ENCODE data around the gene BICDL1. TPM values are rescaled to one million over a fixed set of nuclear protein-coding genes. Genes with fewer than 3 reads are reported as not detected.
A peak's percentile ranks its signal among the peaks of the same experiment; 100 is the strongest.

BICDL1 gene
- total RNA-seq, 4 donors from 2014 or later: 0.47 to 13.9 (median 1.2) TPM

- peaks cover 0 to 73% (median 28%) of the 10 kb centered on the region in 3 donors for H3K4me1 ChIP-seq
- TF ChIP-seq POLR2AphosphoS5 (IDR thresholded peaks at IDR 0.05): peak; percentile 74
- peak; percentile 77 to 81 for TF ChIP-seq POLR2A (IDR thresholded peaks at IDR 0.05)
- no peak for TF ChIP-seq CTCF (IDR thresholded peaks at IDR 0.05)
- H3K36me3 ChIP-seq: peaks cover 0 to 19% of the 10 kb centered on the region in 2 donors
- no peaks in the 10 kb centered on the region for H3K27me3 ChIP-seq
- 0% methylated on average over 9 of the region's 91 CpGs; no CpG with 5 or more reads in 1 of the 2 donors for WGBS, 2 donors (ENCODE audit: low coverage in 1 of 2)
- H3K9me3 ChIP-seq: no peaks in the 10 kb centered on the region
- peak overlapping the region; percentile 89 to 98 (median 94) for H3K27ac ChIP-seq
- peak overlapping the region; percentile 71 to 78 for H3K4me3 ChIP-seq
- peak; percentile 98 for ATAC-seq
Observed at GRCh38 chr12:120116792-120117651, 128.0 kb downstream of the BICDL1 start.

GRCh38 chr12:120117961-120118320 lies 128.9 kb downstream of the BICDL1 start:
- Histone ChIP-seq H3K36me3 (peaks cover 0 to 15% of the 10 kb centered on the region in 2 donors), H3K4me3 (peak overlapping the region; percentile 71 to 78), H3K9me3 (no peaks in the 10 kb centered on the region), H3K27me3 (no peaks in the 10 kb centered on the region), H3K4me1 (peaks cover 0 to 67% (median 28%) of the 10 kb centered on the region in 3 donors), H3K27ac (peak overlapping the region in 3 of 4 donors; percentile 59 to 98 (median 98))
- whole genome bisulfite sequencing, 2 donors (ENCODE audit: low coverage in 1 of 2): 25 to 31% methylated on average over 7 of the region's 7 CpGs
- TF ChIP-seq POLR2A (IDR thresholded peaks at IDR 0.05): no peak
- no peak for TF ChIP-seq POLR2AphosphoS5 (IDR thresholded peaks at IDR 0.05)
- TF ChIP-seq EP300 (IDR thresholded peaks at IDR 0.05): no peak
- no peak for TF ChIP-seq CTCF (IDR thresholded peaks at IDR 0.05)
- no peak for ATAC-seq

- Histone ChIP-seq H3K4me3 (peak overlapping the region in 1 of 2 donors; percentile 78), H3K9me3 (no peaks in the 10 kb centered on the region), H3K36me3 (peaks cover 0 to 11% of the 10 kb centered on the region in 2 donors), H3K4me1 (peaks cover 0 to 64% (median 28%) of the 10 kb centered on the region in 3 donors), H3K27me3 (no peaks in the 10 kb centered on the region), H3K27ac (peak overlapping the region in 3 of 4 donors; percentile 26 to 59 (median 49))
- WGBS, 2 donors (ENCODE audit: low coverage in 1 of 2): 44 to 51% methylated on average over 7 to 9 of the region's 11 CpGs
- no peak for TF ChIP-seq POLR2A (IDR thresholded peaks at IDR 0.05)
- no peak for TF ChIP-seq POLR2AphosphoS5 (IDR thresholded peaks at IDR 0.05)
- no peak for TF ChIP-seq EP300 (IDR thresholded peaks at IDR 0.05)
- no peak for TF ChIP-seq CTCF (IDR thresholded peaks at IDR 0.05)
- no peak for ATAC-seq
Observed at GRCh38 chr12:120118321-120119061, 129.5 kb downstream of the BICDL1 start.

- 0 to 58% methylated on average over 1 to 7 of the region's 9 CpGs for WGBS, 2 donors (ENCODE audit: low coverage in 1 of 2)
- H3K36me3 ChIP-seq: peaks cover 0 to 1% of the 10 kb centered on the region in 2 donors
- no peak for ATAC-seq
- H3K27ac ChIP-seq: peak overlapping the region in 3 of 4 donors; percentile 26 to 49 (median 34)
- no peaks in the 10 kb centered on the region for H3K27me3 ChIP-seq
- no peaks in the 10 kb centered on the region for H3K9me3 ChIP-seq
- H3K4me1 ChIP-seq: peaks cover 0 to 54% (median 26%) of the 10 kb centered on the region in 3 donors
- no peak overlapping the region for H3K4me3 ChIP-seq
- TF ChIP-seq POLR2A (IDR thresholded peaks at IDR 0.05) (no peak), EP300 (IDR thresholded peaks at IDR 0.05) (no peak), CTCF (IDR thresholded peaks at IDR 0.05) (no peak), POLR2AphosphoS5 (IDR thresholded peaks at IDR 0.05) (no peak)
Observed at GRCh38 chr12:120119271-120119973, 130.4 kb downstream of the BICDL1 start.
